Measurements from ENCODE around the gene ADAMTSL1. TPM values are rescaled to one million over a fixed set of nuclear protein-coding genes. Genes with fewer than 3 reads are reported as not detected.

Gene ADAMTSL1
- total and polyA plus RNA-seq, 5 donors from 2014 or later = not detected

DNA sequence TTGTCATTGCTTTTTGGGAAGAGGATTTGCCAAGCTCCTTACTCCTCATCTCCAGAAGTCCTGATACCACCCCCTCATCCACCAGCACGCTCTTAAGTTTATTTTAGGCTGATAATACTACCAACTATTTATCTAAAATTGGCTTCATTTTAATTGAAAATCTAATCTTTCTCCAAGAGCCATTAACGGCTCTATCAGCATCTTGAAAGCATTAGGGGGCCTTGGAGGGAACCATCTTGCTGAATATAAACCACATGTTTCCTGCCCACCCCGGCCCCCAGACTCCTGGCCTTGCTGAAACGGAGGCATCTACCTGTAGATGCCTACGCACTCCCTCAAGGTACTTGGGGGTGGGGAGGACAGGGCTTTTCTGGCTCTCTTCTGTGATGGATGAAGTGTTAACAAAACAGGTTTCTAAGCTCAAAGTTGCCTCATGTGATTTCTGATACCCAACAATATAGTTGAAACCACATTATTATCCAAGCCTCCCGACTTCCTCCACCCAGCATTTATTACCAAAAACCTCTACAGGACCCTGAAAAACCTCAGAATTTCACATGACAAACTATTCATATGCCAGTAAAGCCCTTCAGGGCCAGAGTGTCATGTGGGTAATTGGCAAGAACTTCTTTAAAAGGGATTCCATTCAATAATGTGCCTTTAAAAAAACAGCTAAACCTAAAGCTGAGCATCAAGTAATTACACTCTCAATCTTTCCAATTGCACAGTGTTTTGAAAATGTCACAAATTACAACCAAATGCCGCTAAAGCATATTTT, 462.3 kb downstream of the ADAMTSL1 start:
- no peaks in the 10 kb centered on the region for H3K36me3 Mint-ChIP-seq
- no peak overlapping the region for H3K4me3 Mint-ChIP-seq
- Histone ChIP-seq H3K36me3 (ENCODE audit: control insufficient read depth, insufficient read depth, low read length) (no peaks in the 10 kb centered on the region), H3K27ac (ENCODE audit: insufficient read depth, low read length, poor library complexity, severe bottlenecking) (no peak overlapping the region), H3K4me1 (ENCODE audit: control insufficient read depth, insufficient read depth, low read length, poor library complexity, severe bottlenecking) (no peaks in the 10 kb centered on the region), H3K9me3 (ENCODE audit: control insufficient read depth in 2 of 2, low read length in 2 of 2) (no peaks in the 10 kb centered on the region), H3K27me3 (ENCODE audit: control insufficient read depth, insufficient read depth, low read length) (peaks cover 9% of the 10 kb centered on the region), H3K4me3 (ENCODE audit: low read depth, low read length) (no peak overlapping the region)
- DNase-seq (no peak), ATAC-seq (ENCODE audit: low read depth in 2 of 2) (no peak)
- H3K27me3 Mint-ChIP-seq = peaks cover 9% of the 10 kb centered on the region
- H3K9me3 Mint-ChIP-seq = peaks cover 0 to 11% (median 0%) of the 10 kb centered on the region in 7 donors
- no peak overlapping the region for H3K27ac Mint-ChIP-seq
- H3K4me1 Mint-ChIP-seq = no peaks in the 10 kb centered on the region

DNA sequence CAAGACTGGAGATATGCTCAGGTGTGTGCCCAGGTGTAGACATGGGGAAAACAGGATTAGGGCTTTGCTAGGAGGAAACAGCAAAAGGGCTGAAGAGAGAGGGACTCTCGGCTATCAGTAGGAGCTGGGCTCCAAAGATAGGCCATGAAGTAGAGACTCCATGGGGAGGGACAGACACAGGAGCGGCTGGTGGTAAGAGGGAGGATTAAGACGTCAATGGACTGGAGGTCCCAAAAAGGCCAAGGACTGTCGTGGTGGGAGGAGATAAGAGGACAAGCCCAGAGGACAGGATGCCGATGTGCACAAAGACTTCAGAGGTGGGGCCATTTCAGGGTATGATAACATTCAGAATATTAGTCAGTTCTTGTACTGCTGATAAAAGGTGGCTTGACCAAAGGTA, 466.0 kb downstream of the ADAMTSL1 start:
- H3K9me3 Mint-ChIP-seq = peaks cover 0 to 3% (median 0%) of the 10 kb centered on the region in 7 donors
- no peaks in the 10 kb centered on the region for H3K36me3 Mint-ChIP-seq
- H3K4me1 Mint-ChIP-seq = no peaks in the 10 kb centered on the region
- no peaks in the 10 kb centered on the region for H3K9me3 ChIP-seq (ENCODE audit: control insufficient read depth in 2 of 2, low read length in 2 of 2)
- no peak overlapping the region for H3K27ac ChIP-seq (ENCODE audit: insufficient read depth, low read length, poor library complexity, severe bottlenecking)
- H3K36me3 ChIP-seq (ENCODE audit: control insufficient read depth, insufficient read depth, low read length) = no peaks in the 10 kb centered on the region
- H3K4me1 ChIP-seq (ENCODE audit: control insufficient read depth, insufficient read depth, low read length, poor library complexity, severe bottlenecking) = no peaks in the 10 kb centered on the region
- peaks cover 11% of the 10 kb centered on the region for H3K27me3 ChIP-seq (ENCODE audit: control insufficient read depth, insufficient read depth, low read length)
- H3K27me3 Mint-ChIP-seq = peaks cover 11% of the 10 kb centered on the region
- no peak overlapping the region for H3K4me3 ChIP-seq (ENCODE audit: low read depth, low read length)
- no peak overlapping the region for H3K4me3 Mint-ChIP-seq
- H3K27ac Mint-ChIP-seq = no peak overlapping the region
- ATAC-seq (ENCODE audit: low read depth in 2 of 2) (no peak), DNase-seq (no peak)

- Mint-ChIP-seq H3K27me3 (peaks cover 11% of the 10 kb centered on the region), H3K4me1 (no peaks in the 10 kb centered on the region), H3K36me3 (no peaks in the 10 kb centered on the region), H3K4me3 (no peak overlapping the region), H3K9me3 (peaks cover 0 to 2% (median 0%) of the 10 kb centered on the region in 7 donors), H3K27ac (no peak overlapping the region)
- DNase-seq (no peak), ATAC-seq (ENCODE audit: low read depth in 2 of 2) (no peak)
- no peak overlapping the region for H3K4me3 ChIP-seq (ENCODE audit: low read depth, low read length)
- H3K36me3 ChIP-seq (ENCODE audit: control insufficient read depth, insufficient read depth, low read length) = no peaks in the 10 kb centered on the region
- peaks cover 9% of the 10 kb centered on the region for H3K27me3 ChIP-seq (ENCODE audit: control insufficient read depth, insufficient read depth, low read length)
- no peak overlapping the region for H3K27ac ChIP-seq (ENCODE audit: insufficient read depth, low read length, poor library complexity, severe bottlenecking)
- H3K9me3 ChIP-seq (ENCODE audit: control insufficient read depth in 2 of 2, low read length in 2 of 2) = no peaks in the 10 kb centered on the region
- H3K4me1 ChIP-seq (ENCODE audit: control insufficient read depth, insufficient read depth, low read length, poor library complexity, severe bottlenecking) = no peaks in the 10 kb centered on the region
Measured at GRCh38 chr9:18941060-18941740, 467.2 kb downstream of the ADAMTSL1 start.

GRCh38 chr9:18942801-18943200, 468.8 kb downstream of the ADAMTSL1 start:
- H3K27me3 Mint-ChIP-seq = peaks cover 6% of the 10 kb centered on the region
- H3K9me3 Mint-ChIP-seq = peaks cover 0 to 2% (median 0%) of the 10 kb centered on the region in 7 donors
- H3K27ac Mint-ChIP-seq = no peak overlapping the region
- ATAC-seq (ENCODE audit: low read depth in 2 of 2) (no peak), DNase-seq (no peak)
- no peaks in the 10 kb centered on the region for H3K4me1 ChIP-seq (ENCODE audit: control insufficient read depth, insufficient read depth, low read length, poor library complexity, severe bottlenecking)
- no peak overlapping the region for H3K4me3 Mint-ChIP-seq
- H3K27ac ChIP-seq (ENCODE audit: insufficient read depth, low read length, poor library complexity, severe bottlenecking) = no peak overlapping the region
- H3K9me3 ChIP-seq (ENCODE audit: control insufficient read depth in 2 of 2, low read length in 2 of 2) = no peaks in the 10 kb centered on the region
- H3K4me3 ChIP-seq (ENCODE audit: low read depth, low read length) = no peak overlapping the region
- no peaks in the 10 kb centered on the region for H3K4me1 Mint-ChIP-seq
- no peaks in the 10 kb centered on the region for H3K36me3 Mint-ChIP-seq
- H3K27me3 ChIP-seq (ENCODE audit: control insufficient read depth, insufficient read depth, low read length) = peaks cover 6% of the 10 kb centered on the region
- no peaks in the 10 kb centered on the region for H3K36me3 ChIP-seq (ENCODE audit: control insufficient read depth, insufficient read depth, low read length)

GRCh38 chr9:18947892-18948339, 474.0 kb downstream of the ADAMTSL1 start:
- H3K9me3 ChIP-seq (ENCODE audit: control insufficient read depth in 2 of 2, low read length in 2 of 2) = no peaks in the 10 kb centered on the region
- H3K27me3 ChIP-seq (ENCODE audit: control insufficient read depth, insufficient read depth, low read length) = peaks cover 5% of the 10 kb centered on the region
- no peaks in the 10 kb centered on the region for H3K4me1 Mint-ChIP-seq
- no peaks in the 10 kb centered on the region for H3K4me1 ChIP-seq (ENCODE audit: control insufficient read depth, insufficient read depth, low read length, poor library complexity, severe bottlenecking)
- DNase-seq (no peak), ATAC-seq (ENCODE audit: low read depth in 2 of 2) (no peak)
- H3K27ac Mint-ChIP-seq = no peak overlapping the region
- H3K27ac ChIP-seq (ENCODE audit: insufficient read depth, low read length, poor library complexity, severe bottlenecking) = no peak overlapping the region
- no peaks in the 10 kb centered on the region for H3K36me3 ChIP-seq (ENCODE audit: control insufficient read depth, insufficient read depth, low read length)
- H3K4me3 Mint-ChIP-seq = no peak overlapping the region
- H3K4me3 ChIP-seq (ENCODE audit: low read depth, low read length) = no peak overlapping the region
- peaks cover 0 to 3% (median 0%) of the 10 kb centered on the region in 7 donors for H3K9me3 Mint-ChIP-seq
- H3K36me3 Mint-ChIP-seq = no peaks in the 10 kb centered on the region
- H3K27me3 Mint-ChIP-seq = peaks cover 6% of the 10 kb centered on the region

- Mint-ChIP-seq H3K9me3 (peaks cover 0 to 3% (median 0%) of the 10 kb centered on the region in 7 donors), H3K4me1 (no peaks in the 10 kb centered on the region), H3K4me3 (no peak overlapping the region), H3K27ac (no peak overlapping the region), H3K27me3 (peaks cover 5% of the 10 kb centered on the region), H3K36me3 (no peaks in the 10 kb centered on the region)
- ATAC-seq (ENCODE audit: low read depth in 2 of 2) (no peak), DNase-seq (no peak)
- Histone ChIP-seq H3K27ac (ENCODE audit: insufficient read depth, low read length, poor library complexity, severe bottlenecking) (no peak overlapping the region), H3K4me3 (ENCODE audit: low read depth, low read length) (no peak overlapping the region), H3K36me3 (ENCODE audit: control insufficient read depth, insufficient read depth, low read length) (no peaks in the 10 kb centered on the region), H3K9me3 (ENCODE audit: control insufficient read depth in 2 of 2, low read length in 2 of 2) (no peaks in the 10 kb centered on the region), H3K4me1 (ENCODE audit: control insufficient read depth, insufficient read depth, low read length, poor library complexity, severe bottlenecking) (no peaks in the 10 kb centered on the region), H3K27me3 (ENCODE audit: control insufficient read depth, insufficient read depth, low read length) (peaks cover 2% of the 10 kb centered on the region)
Measured at GRCh38 chr9:18951936-18952335, 478.0 kb downstream of the ADAMTSL1 start.

GRCh38 chr9:18955626-18956025, 481.7 kb downstream of the ADAMTSL1 start:
- Mint-ChIP-seq H3K4me3 (no peak overlapping the region), H3K9me3 (peaks cover 0 to 3% (median 0%) of the 10 kb centered on the region in 7 donors), H3K36me3 (no peaks in the 10 kb centered on the region), H3K27me3 (peaks cover 15% of the 10 kb centered on the region), H3K4me1 (no peaks in the 10 kb centered on the region), H3K27ac (no peak overlapping the region)
- H3K27me3 ChIP-seq (ENCODE audit: control insufficient read depth, insufficient read depth, low read length) = peaks cover 2% of the 10 kb centered on the region
- no peaks in the 10 kb centered on the region for H3K36me3 ChIP-seq (ENCODE audit: control insufficient read depth, insufficient read depth, low read length)
- H3K9me3 ChIP-seq (ENCODE audit: control insufficient read depth in 2 of 2, low read length in 2 of 2) = no peaks in the 10 kb centered on the region
- no peak overlapping the region for H3K4me3 ChIP-seq (ENCODE audit: low read depth, low read length)
- no peaks in the 10 kb centered on the region for H3K4me1 ChIP-seq (ENCODE audit: control insufficient read depth, insufficient read depth, low read length, poor library complexity, severe bottlenecking)
- DNase-seq = no peak
- no peak overlapping the region for H3K27ac ChIP-seq (ENCODE audit: insufficient read depth, low read length, poor library complexity, severe bottlenecking)
- no peak for ATAC-seq (ENCODE audit: low read depth in 2 of 2)
